WI38 (cell line): ENCODE results near the gene RNF217.

ENCODE experiments used
- H3K4me3 ChIP-seq: 2 replicates; pipeline ENCODE4 v1.5.1; 2011; ENCODE audit warnings: low read depth, mild to moderate bottlenecking, control low read depth, low read length
- TF ChIP-seq, protein P1 (sequence below): IDR thresholded peaks from 2 replicates; pipeline ENCODE4 v1.5.1; 2012; ENCODE audit warnings: low read depth, mild to moderate bottlenecking, control low read depth, low read length

Gene RNF217

DNA sequence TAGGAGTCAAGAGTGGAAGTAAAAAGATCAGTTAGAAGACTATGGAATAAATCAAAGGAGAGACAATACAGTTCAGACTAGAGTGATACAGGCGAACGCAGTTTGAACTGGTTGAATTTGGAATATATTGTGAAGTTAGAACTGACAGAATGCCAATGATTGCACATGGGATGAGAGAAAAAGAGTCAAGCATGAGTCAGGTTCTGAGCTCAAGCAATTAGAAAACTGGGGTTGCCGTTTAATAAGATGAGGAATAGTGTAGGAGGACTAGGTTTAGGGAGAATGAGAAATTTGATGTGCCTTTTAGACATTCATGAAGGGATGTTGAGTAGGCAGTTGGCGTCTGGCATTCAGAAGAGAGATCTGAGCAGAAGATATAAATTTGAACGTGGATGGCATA, 8.0 kb downstream of the RNF217 start:
- no peak overlapping the region for H3K4me3 ChIP-seq
- TF ChIP-seq, protein P1, sequence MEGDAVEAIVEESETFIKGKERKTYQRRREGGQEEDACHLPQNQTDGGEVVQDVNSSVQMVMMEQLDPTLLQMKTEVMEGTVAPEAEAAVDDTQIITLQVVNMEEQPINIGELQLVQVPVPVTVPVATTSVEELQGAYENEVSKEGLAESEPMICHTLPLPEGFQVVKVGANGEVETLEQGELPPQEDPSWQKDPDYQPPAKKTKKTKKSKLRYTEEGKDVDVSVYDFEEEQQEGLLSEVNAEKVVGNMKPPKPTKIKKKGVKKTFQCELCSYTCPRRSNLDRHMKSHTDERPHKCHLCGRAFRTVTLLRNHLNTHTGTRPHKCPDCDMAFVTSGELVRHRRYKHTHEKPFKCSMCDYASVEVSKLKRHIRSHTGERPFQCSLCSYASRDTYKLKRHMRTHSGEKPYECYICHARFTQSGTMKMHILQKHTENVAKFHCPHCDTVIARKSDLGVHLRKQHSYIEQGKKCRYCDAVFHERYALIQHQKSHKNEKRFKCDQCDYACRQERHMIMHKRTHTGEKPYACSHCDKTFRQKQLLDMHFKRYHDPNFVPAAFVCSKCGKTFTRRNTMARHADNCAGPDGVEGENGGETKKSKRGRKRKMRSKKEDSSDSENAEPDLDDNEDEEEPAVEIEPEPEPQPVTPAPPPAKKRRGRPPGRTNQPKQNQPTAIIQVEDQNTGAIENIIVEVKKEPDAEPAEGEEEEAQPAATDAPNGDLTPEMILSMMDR, result no peak

- TF ChIP-seq, protein P1, result no peak
Measured at GRCh38 chr6:124970763-124971162, 8.5 kb downstream of the RNF217 start.

DNA sequence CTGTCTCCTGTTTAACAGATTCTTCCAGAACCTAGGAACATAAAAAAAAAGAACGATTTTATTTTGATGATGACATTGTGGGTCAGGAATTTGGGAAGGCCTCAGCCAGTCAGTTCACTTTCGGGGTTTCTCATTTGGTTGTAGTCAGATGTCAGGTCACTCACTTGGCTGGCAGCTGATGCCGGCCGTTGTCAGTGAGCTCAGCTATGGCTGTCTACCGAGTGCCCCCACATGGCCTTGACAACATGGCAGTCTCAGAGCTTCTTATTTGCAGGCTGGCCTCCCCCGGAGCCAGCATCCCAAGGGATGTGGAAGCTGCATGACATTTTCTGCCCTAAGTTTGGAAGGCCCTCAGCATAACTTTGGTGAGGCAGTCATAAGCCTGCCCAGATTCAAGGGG, 11.5 kb downstream of the RNF217 start:
- TF ChIP-seq, protein P1, result no peak
- H3K4me3 ChIP-seq, result no peak overlapping the region

More at GRCh38 chr6:124970763-124971162, 8.5 kb downstream of the RNF217 start:
- no peak overlapping the region for H3K4me3 ChIP-seq

DNA sequence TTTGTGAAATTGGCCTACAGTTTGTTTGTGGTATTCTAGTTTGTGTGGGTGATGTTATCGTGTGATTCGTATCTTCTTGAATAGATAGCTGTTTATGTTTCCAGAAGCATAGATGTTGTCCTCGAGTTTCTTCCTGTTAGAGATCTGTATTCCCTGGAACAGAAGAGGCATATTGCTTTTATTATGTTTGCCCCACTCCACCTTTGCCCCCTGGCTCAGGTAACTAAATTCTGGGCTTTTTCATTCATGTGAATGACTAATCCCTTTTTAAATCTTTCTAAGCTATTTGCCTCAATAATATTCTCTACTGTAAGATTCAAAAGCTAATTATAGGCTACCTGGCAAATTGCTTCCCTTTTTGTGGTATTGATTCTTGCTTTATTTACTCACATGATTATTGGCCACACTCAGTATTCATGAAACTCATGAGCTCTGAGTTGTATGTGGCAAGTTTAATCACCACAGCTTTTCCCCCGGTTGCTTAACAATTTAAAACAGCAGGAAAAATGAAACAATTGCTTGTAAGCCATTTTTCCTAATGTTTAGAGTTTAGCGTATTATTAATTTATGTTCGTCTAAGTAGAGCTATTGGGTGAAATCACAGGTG, 12.6 kb downstream of the RNF217 start:
- H3K4me3 ChIP-seq, result no peak overlapping the region
- TF ChIP-seq, protein P1, result no peak

GRCh38 chr6:124977067-124977908, 15.1 kb downstream of the RNF217 start:
- TF ChIP-seq, protein P1, result no peak
- no peak overlapping the region for H3K4me3 ChIP-seq

- TF ChIP-seq, protein P1, result no peak
- no peak overlapping the region for H3K4me3 ChIP-seq
Measured at GRCh38 chr6:124978451-124979293, 16.4 kb downstream of the RNF217 start.

GRCh38 chr6:124979294-124979678, 17.0 kb downstream of the RNF217 start:
- TF ChIP-seq, protein P1, result no peak
- no peak overlapping the region for H3K4me3 ChIP-seq
